ACHN (cell line): ENCODE results near the gene MGMT.
A peak's percentile ranks its signal among the peaks of the same experiment; 100 is the strongest.

Source experiments
- DNase-seq: peaks from one replicate; pipeline ENCODE4 v3.0.0-alpha.2; 2015
- in situ Hi-C: cut with HindIII; loops from 2 replicates; pipeline ENCODE4 v1.10.0; 2017; ENCODE audit warnings: low sequenced_read_pairs, low pct_ligation_motif_present, low pct_unique_long_range_greater_than_20kb

MGMT gene

DNA sequence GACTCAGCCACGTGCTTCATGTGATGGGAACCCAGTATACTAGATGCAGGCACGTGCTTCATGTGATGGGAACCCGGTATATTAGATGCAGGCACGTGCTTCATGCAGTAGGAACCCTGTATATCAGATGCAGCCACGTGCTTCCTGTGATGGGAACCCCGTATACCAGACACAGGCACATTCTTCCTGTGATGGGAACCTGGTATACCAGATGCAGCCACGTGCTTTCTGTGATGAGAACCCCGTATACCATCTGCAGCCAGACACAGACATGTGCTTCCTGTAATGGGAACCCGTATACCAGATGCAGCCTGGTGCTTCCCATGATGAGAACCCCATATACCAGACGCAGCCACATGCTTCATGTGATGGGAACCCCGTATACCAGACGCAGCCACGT lies 44.0 kb downstream of the MGMT start:
- DNase-seq, result no peak
- in situ Hi-C loops, result no loop called here

DNA sequence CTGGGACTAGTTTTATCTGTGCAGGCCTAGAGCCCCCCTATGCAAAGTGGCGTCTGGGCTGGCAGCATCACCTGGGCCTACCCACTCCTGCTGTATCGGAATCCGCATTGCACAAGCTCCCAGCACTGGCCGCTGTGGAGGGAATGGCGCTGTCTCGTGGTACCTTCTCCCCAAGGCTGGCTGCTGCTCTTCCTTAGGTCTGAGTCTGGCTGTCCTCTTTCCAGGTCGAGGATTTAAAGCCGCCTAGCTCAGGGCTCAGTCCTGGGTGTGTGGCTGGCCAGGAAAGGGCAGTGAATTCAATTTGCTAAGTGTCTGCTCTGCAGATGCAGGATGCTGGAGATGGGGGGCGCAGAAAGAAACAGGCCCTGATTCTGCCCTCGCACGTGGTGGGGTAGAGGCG lies 44.7 kb downstream of the MGMT start:
- in situ Hi-C loops, result no loop called here
- no peak for DNase-seq

DNA sequence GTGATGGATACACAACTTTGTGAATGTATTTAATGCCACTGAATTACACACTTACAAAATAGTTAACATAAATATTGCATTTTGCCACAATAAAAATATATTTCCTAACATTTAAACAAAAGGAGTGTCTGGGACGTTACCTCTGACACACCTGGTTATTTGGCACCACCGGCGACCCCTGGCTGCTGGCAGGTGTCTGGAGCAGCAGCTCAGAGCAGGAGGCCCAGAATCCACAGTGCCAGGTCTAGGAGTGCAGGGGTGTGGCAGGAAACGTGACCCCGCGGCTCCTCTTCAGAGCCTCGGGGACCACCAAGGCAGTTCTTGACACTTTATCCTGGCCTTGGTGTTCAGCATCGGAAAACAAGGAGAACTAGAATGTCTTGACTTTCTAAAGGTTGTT lies 46.3 kb downstream of the MGMT start:
- DNase-seq, result no peak
- in situ Hi-C loops, result no loop called here

DNA sequence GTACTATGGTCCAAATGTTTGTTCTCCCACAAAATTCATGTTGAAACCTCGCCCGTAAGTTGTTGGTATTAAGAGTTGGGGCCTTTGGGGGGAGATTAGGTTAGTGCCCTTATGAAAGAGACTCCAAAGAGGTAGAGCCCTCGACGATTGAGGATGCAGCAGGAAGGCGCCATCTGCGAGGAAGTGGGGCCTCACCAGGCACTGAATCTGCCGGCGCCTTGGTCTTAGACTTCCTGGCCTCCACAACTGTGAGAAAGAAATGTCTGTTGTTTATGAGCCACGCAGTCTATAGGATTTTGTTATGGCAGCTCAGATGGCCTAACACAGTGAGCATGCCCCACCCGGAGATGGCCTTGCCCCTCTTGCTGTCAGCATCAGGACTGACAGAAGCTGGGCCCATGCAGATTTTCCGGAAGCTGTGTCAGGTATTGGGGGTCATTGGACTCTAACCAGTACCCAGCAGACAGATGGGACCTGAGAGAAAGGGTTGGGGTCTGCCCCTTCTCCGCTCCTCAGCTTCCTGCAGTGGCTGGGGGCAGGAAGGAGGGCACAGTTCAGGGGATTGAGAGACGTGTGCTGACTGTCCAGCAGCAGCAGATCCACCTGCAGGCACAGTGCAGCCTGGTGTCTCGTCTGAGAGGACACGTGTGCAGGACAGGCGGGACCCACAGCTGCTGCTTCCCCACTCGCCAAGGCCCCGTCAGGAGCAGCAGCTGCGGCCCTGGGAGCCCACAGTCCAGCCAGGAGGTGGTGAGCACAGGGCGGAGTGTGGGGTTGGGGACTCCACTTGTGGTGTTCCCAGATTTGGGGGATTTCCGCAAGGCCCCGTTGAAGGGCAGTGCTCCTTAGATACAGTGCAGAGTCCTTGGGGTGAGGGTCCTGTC lies 47.8 kb downstream of the MGMT start:
- DNase-seq, result no peak
- in situ Hi-C loops, result no loop called here

DNA sequence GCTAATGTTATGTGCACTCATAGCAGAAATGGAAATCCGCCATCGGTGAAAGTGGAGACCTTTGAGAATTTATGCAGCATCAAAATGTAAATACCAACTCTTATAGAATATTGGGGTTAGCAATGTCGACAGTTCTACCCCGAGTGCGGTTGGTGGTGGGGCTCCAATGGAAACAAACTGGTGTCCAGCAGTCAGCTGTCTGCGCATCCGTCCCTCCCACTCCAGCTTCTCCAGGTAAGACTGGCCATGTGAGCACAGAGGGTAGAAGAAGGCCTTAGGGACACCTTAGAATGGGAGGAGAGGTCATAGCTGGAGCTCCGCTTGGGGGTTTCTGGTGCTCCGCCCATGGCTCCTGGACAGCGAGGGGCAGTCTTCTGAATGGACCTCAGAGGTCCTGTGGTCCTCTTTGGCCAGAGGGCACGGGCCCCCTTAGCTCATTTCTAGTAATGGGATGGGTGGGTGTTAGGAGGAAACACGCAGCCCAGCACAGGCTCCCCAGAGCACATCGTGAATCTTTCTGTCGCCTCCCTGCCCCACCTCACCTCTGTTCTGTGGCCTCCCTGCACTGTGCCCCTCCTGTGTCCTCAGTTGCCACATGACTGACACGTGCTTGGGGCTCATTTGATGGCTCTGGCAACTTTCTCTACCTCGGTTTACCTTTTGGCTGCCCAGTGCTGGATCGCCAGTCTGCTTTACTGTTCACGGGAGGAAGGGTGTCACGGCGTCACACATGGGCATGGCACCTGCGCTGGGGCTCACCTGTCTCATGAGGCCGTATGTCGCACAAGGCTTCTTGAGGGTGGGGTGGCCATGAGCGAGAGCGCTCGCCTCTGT lies 50.0 kb downstream of the MGMT start:
- DNase-seq, result no peak
- in situ Hi-C loops, result no loop called here

DNA sequence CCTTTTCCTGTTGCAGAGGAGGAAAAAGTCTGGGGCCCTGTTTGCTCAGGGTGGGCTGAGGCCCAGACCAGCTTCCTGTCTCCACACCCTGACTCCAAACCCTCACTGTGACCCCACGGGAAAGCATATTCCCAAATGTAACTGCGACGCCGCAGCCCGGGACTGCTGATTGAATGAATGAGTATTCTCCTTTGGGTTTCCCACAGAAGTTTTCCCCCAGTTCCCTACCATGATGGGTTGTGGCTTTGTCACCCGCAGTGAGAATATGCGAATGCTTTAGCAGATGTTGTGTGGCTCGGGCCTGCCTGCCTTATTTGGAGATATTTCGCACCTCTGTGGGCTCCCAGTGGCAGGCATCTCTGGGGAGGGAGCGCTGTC lies 50.6 kb downstream of the MGMT start:
- no peak for DNase-seq
- in situ Hi-C loops, result no loop called here

DNA sequence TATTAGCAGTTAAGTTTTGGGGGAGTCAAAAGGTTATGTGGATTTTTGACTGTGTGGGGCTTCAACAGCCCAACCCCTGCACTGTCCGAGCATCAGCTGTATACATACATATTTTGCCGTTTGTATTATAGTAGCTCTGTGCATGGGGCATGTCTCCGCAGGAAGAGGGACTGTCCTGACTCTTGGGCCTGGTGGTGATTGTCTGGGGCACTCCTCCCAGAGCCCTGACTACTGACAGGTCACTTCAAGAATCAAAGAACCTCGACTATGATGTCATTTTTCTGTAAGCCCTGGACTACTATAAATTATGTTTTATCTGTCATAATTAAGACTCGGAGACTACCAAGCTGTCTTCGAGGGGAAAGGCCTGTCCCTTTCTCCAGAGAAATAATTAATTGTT lies 51.8 kb downstream of the MGMT start:
- in situ Hi-C loops, result no loop called here
- no peak for DNase-seq

DNA sequence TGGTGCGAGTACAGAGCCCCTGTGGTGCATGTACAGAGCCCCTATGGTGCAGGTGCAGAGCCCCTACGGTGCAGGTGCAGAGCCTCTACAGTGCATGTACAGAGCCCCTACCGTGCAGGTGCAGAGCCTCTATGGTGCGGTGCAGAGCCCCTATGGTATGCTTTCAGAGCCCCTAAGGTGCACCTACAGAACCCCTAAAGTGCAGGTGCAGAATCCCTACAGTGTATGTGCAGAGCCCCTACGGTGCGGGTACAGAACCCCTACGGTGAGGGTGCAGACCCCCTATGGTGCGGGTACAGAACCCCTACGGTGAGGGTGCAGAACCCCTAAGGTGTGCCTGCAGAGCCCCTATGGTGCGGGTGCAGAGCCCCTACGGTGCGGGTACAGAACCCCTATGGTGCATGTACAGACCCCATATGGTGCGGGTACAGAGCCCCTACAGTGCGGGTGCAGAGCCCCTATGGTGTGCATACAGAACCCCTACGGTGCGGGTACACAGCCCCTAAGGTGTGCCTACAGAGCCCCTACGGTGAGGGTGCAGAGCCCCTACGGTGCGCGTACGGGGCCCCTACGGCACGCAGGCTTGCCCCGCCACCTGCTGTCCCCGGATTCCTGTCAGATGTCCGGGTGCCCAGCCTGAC lies 53.5 kb downstream of the MGMT start:
- DNase-seq, result no peak

DNA sequence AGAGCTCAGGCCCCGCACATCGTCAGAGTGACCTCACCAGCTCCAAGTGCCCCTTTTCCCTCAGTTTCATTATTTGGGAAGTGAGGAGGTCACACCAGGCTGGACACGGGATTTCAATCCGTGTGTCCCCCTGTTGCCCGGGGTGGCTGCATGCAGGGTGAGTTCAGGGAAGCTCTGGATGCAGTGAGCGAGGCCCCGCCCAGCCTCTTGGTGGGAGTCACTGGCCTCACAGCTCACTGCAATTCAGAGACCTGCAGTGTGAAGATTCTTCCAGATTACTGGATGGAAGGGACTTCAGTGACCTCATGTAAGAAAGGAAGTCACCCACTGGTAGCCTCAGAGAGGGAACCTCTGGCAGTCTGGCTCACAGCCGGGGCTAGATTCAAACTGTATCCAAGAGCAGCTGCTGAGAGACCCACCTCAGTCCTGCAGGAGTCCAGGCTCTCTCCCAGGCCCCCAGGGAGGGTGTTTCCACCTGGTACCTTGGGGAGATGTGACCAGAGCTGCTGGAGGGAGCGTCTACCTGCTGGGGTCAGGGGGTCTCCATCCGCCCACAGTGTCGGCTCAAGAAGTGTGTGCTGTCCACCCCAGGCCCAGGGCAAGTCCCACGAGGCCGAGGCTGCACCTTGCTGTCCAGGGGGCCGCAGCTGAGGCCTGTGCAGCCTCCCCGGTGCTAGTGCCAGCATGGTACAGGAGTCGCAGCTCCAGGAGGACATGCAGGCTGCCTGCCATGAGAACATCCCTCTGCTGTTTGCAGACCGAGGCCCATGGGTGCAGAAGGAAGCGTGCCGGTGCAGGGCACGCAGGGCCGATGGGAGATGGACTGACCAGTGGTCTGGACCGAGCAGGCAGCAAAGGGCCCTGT lies 54.4 kb downstream of the MGMT start:
- in situ Hi-C loops, result no loop called here
- DNase-seq, result no peak

More for the DNA sequence above, 53.5 kb downstream of the MGMT start:
- in situ Hi-C loops, result no loop called here

DNA sequence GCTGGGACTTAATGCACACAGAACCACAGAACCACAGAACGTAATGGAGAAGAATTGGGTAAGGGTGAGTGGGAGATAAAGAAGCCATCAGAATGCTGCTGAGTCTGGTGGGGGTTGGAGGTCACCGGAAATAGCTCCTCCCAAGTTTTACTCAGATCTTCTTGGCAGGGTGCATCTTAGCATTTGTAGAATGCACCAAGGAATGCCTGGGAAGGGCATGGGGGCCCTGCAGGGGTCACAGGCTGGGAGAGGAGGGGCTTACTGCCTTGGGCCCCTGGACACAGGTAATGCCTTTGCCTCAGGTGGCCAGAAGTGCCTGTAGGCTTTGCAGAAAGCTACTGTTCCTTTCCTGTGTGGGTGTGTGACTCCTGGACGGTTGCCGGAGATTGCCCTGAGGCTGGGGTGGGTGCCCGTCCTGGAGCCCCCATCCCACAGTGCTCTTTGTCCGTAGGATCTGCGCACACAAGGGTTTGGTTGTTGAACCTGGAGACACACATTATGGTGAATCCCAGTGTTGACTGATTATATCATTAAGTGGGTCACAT lies 55.1 kb downstream of the MGMT start:
- in situ Hi-C loops, result no loop called here

DNA sequence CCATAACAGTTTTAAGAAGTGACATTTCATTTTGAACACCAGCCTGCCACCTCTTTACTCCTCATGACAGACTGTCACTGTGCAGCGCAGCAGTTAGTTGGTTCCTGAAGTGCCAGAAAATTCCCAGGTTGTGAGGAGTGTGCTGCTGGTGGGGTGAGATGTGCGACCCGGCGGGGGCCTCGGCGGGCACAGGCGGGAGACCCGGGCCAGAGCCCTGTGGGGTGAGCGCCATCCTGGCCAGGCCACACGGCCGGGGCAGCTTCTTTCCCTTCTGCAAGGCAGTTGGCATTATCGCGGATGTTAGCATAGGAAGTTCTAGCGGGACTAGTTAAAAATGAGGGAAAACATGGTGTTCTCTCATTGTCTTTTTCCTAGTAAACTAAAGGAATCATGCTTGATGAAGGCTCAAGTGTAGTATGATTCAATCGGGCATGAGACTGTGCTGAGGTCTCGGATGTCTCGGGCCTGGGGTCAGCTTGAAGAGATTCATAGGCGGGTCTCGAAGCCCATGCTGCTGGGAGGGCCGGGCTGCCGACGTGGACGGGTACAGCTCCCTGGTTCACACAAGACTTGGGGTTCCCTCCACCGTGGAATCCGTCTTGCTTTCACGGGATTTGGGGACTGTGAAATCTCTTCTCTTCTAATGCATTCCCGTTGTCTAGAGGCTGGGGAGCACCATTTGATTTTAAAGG lies 56.1 kb downstream of the MGMT start:
- DNase-seq, result no peak
- in situ Hi-C loops, result no loop called here

More for the DNA sequence above, 55.1 kb downstream of the MGMT start:
- DNase-seq, result no peak

DNA sequence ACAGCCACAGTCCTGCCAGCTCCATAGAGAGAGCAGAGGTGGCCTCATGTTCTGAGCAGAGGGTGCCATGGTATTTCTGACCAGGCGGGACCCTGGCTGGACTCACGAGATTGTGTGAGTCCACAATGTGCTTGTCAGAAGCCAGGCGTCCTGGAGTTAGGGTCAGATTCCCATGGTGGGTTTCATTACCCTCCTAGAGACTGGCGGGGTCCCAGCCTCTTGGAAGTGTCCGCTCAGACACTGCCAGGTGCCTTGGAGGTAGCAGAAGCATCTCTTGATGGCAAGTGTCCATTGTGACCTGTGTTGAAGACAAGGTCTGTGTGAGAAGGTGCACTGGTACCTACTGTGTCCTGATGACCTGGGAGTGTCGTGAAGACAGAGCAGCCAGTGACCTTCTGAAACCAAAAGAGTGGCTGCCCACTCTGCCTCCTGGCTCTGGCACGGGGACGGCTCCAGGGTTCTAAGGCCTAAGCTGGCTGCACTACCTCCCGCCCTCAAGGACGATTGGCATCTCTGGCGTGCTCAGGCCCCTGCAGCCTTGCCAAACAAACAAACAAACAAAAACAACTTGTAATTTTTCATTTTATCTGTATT lies 56.8 kb downstream of the MGMT start:
- no peak for DNase-seq
- in situ Hi-C loops, result no loop called here

DNA sequence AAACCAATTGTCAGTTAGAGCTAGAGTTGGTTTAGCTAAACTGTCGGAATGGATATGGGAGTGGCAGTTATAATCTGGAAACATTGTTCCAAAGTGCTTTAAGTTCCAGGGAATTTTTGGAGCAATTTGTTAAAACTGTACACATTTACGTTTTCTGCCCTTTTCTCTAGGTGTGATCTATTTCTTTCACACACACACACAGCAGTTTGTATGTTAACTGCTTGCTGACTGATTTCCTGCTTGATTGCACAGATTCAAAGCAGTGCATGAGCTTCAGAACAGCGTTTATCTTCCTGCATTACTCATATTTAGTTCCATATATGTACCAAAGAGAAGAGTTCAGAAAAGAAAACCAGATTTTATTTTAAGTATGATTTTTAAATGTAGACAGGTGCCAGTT lies 57.9 kb downstream of the MGMT start:
- in situ Hi-C loops, result no loop called here
- DNase-seq, result no peak

DNA sequence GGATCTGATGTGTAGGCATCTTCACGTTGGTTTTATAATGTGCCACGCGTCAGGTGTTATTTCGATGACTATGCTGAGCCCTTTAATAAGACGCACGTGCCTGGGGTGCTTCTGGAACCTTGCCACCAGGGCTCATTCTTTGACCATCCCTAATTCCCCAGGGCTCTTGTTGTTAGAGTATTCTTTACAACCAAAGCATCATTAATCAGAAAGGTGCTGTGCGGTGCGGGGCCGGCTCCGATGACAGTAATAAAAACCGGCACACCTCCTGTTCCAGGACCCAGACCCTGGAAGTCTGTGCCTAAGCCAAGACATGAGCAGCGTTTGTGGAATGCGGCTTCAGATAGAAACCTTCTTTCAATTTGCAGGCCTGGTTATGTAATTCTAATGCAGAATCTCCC lies 58.4 kb downstream of the MGMT start:
- DNase-seq, result peak; percentile 60

DNA sequence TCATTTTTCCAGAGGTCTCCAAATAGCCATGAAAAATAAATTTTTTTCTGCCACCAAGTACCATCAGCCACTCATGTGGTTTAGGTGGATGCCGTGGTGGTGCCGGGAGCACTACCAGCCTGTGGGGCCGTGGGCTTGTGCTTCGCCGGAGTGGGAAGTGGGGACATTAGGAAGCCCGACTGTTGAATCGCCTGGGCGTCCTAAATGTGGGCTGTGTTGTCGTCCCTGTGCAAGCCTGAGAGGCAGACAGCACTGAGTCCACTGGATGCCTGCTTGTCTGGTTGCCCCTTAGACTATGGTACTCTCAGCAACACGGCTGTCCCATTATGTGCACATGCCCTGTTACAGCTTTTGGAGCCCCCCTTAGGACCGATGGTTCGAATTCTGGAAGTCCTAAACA lies 59.9 kb downstream of the MGMT start:
- DNase-seq, result no peak
- in situ Hi-C loops, result no loop called here

More for the DNA sequence above, 58.4 kb downstream of the MGMT start:
- in situ Hi-C loops, result no loop called here

DNA sequence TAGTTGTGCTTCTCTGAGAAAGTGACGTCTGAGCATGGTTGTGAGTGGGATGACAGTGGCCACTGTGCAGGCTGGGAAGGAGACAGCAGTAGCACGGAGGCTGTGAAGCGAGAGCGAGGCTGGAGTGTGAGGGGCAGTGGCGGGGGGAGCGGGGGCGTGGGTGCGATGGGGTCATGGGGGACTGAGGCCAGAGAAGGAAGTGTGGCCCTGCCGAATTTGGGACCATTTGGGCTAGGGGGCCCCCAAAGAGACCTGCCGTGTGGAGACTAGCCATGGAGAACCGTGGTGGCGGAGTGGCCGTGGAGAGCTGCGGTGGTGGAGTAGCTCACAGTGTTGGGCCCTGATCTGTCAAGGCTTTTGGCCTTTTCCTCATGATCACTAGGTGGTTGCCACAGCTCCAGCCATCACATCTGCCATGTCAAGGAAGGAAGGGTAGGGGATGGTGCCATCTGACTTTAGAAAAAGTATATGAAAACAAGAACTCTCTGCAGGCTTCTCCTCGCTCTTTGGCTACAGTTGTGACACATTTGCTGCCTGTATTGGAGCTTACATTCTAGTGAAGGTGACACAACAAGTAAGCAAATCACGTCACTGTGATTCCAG lies 61.4 kb downstream of the MGMT start:
- no peak for DNase-seq

DNA sequence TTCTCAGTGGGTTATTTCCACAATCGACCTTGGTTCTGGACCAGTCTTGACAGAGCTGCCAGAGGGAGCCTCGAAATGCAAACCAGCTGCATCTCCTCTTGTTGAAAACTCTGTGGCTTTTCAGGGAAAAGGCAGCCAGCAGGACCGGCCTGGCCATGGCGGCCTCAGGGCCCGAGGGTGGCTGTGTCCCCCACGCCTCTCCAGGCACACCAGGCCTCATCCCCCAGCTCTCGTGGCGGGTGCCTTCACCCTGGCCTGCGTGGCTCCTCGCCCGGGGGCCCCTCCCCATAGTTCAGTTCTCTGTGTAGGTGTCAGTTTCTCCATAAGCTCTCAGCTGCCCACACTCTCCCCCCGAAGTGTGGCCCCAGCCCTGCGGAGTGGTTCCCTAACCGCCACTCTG lies 63.5 kb downstream of the MGMT start:
- in situ Hi-C loops, result no loop called here
- no peak for DNase-seq

More for the DNA sequence above, 61.4 kb downstream of the MGMT start:
- in situ Hi-C loops, result no loop called here
